GM21528 (cell line): ENCODE data around the gene EBF3.
"Not testable (repeated sequence)": the region's sequence is repeated elsewhere in the genome, so short reads cannot be mapped to it uniquely, and the experiment has no call there.

ENCODE experiments used
- ATAC-seq: cut with Tn5 transposase; IDR thresholded peaks from one replicate; pipeline ENCODE4 v1.9.1; 2021; ENCODE audit warnings: mild to moderate bottlenecking, moderate library complexity; ENCODE audit not compliant: unreplicated experiment, low FRiP score

EBF3 gene

GRCh38 chr10:129932751-129933433, 31.2 kb downstream of the EBF3 start:
- no peak for ATAC-seq

- no peak for ATAC-seq
Observed at GRCh38 chr10:129932182-129932581, 31.9 kb downstream of the EBF3 start.

- ATAC-seq, result no peak
Observed at GRCh38 chr10:129929343-129930292, 34.5 kb downstream of the EBF3 start.

GRCh38 chr10:129927351-129928120, 36.5 kb downstream of the EBF3 start:
- ATAC-seq, result no peak

GRCh38 chr10:129926066-129927055, 37.7 kb downstream of the EBF3 start:
- no peak for ATAC-seq

- ATAC-seq, result no peak
Observed at GRCh38 chr10:129924375-129925085, 39.5 kb downstream of the EBF3 start.

- no peak for ATAC-seq
Observed at GRCh38 chr10:129922598-129923123, 41.4 kb downstream of the EBF3 start.

GRCh38 chr10:129921801-129922597, 42.1 kb downstream of the EBF3 start:
- ATAC-seq, result no peak

GRCh38 chr10:129921065-129921670, 42.9 kb downstream of the EBF3 start:
- no peak for ATAC-seq

GRCh38 chr10:129920187-129920586, 43.9 kb downstream of the EBF3 start:
- ATAC-seq, result not testable (repeated sequence)

GRCh38 chr10:129919358-129919757, 44.7 kb downstream of the EBF3 start:
- no peak for ATAC-seq

GRCh38 chr10:129918836-129919235, 45.2 kb downstream of the EBF3 start:
- no peak for ATAC-seq

GRCh38 chr10:129918401-129918800, 45.7 kb downstream of the EBF3 start:
- ATAC-seq, result no peak

GRCh38 chr10:129917936-129918335, 46.1 kb downstream of the EBF3 start:
- ATAC-seq, result no peak

- no peak for ATAC-seq
Observed at GRCh38 chr10:129916506-129916995, 47.5 kb downstream of the EBF3 start.

- ATAC-seq, result no peak
Observed at GRCh38 chr10:129915526-129916378, 48.3 kb downstream of the EBF3 start.

- ATAC-seq, result no peak
Observed at GRCh38 chr10:129914960-129915359, 49.1 kb downstream of the EBF3 start.
